Measurements from ENCODE around the gene MATN4. TPM values are rescaled to one million over a fixed set of nuclear protein-coding genes. Genes with fewer than 3 reads are reported as not detected.

MATN4 gene
- total and polyA plus RNA-seq, 9 donors = 0.21 to 1.1 (median 0.58) TPM

GRCh38 chr20:45347297-45347935 is 39.3 kb upstream of the MATN4 start:
- Histone ChIP-seq H3K9me3 (replicated peaks; ENCODE audit: control insufficient read depth, low read depth, low read length) (no peaks in the 10 kb centered on the region), H3K36me3 (ENCODE audit: control insufficient read depth, insufficient read depth, low read length) (no peaks in the 10 kb centered on the region), H3K27me3 (ENCODE audit: control insufficient read depth, insufficient read depth, low read length) (peaks cover 4% of the 10 kb centered on the region), H3K4me3 (ENCODE audit: low read length) (peak overlapping the region; percentile 61), H3K4me1 (ENCODE audit: control insufficient read depth, insufficient read depth, low read length) (peaks cover 19% of the 10 kb centered on the region), H3K27ac (ENCODE audit: low read length) (peak overlapping the region; percentile 31)
- no CpG with 5 or more reads among the region's 10 CpGs for WGBS (ENCODE audit: insufficient coverage)
- no peak for DNase-seq

GRCh38 chr20:45346851-45347250 is 38.8 kb upstream of the MATN4 start:
- no peak overlapping the region for H3K4me3 ChIP-seq (ENCODE audit: low read length)

GRCh38 chr20:45346291-45346718 is 38.2 kb upstream of the MATN4 start:
- Histone ChIP-seq H3K4me3 (ENCODE audit: low read length) (no peak overlapping the region), H3K4me1 (ENCODE audit: control insufficient read depth, insufficient read depth, low read length) (peaks cover 25% of the 10 kb centered on the region), H3K27me3 (ENCODE audit: control insufficient read depth, insufficient read depth, low read length) (peaks cover 4% of the 10 kb centered on the region), H3K9me3 (replicated peaks; ENCODE audit: control insufficient read depth, low read depth, low read length) (no peaks in the 10 kb centered on the region), H3K27ac (ENCODE audit: low read length) (no peak overlapping the region), H3K36me3 (ENCODE audit: control insufficient read depth, insufficient read depth, low read length) (no peaks in the 10 kb centered on the region)
- DNase-seq = no peak
- 83% methylated on average over 3 of the region's 3 CpGs for WGBS (ENCODE audit: insufficient coverage)

More at GRCh38 chr20:45346851-45347250, 38.8 kb upstream of the MATN4 start:
- peaks cover 24% of the 10 kb centered on the region for H3K4me1 ChIP-seq (ENCODE audit: control insufficient read depth, insufficient read depth, low read length)
- H3K36me3 ChIP-seq (ENCODE audit: control insufficient read depth, insufficient read depth, low read length) = no peaks in the 10 kb centered on the region
- H3K27ac ChIP-seq (ENCODE audit: low read length) = no peak overlapping the region
- 60% methylated on average over 3 of the region's 5 CpGs for WGBS (ENCODE audit: insufficient coverage)
- peaks cover 4% of the 10 kb centered on the region for H3K27me3 ChIP-seq (ENCODE audit: control insufficient read depth, insufficient read depth, low read length)
- H3K9me3 ChIP-seq (replicated peaks; ENCODE audit: control insufficient read depth, low read depth, low read length) = no peaks in the 10 kb centered on the region
- no peak for DNase-seq

- Histone ChIP-seq H3K4me3 (ENCODE audit: low read length) (no peak overlapping the region), H3K27me3 (ENCODE audit: control insufficient read depth, insufficient read depth, low read length) (peaks cover 4% of the 10 kb centered on the region), H3K36me3 (ENCODE audit: control insufficient read depth, insufficient read depth, low read length) (no peaks in the 10 kb centered on the region), H3K27ac (ENCODE audit: low read length) (no peak overlapping the region), H3K4me1 (ENCODE audit: control insufficient read depth, insufficient read depth, low read length) (peaks cover 25% of the 10 kb centered on the region), H3K9me3 (replicated peaks; ENCODE audit: control insufficient read depth, low read depth, low read length) (no peaks in the 10 kb centered on the region)
- WGBS (ENCODE audit: insufficient coverage) = 74% methylated on average over 3 of the region's 9 CpGs
- no peak for DNase-seq
Observed at GRCh38 chr20:45345104-45345936, 37.2 kb upstream of the MATN4 start.

GRCh38 chr20:45344168-45344860 is 36.2 kb upstream of the MATN4 start:
- Histone ChIP-seq H3K27me3 (ENCODE audit: control insufficient read depth, insufficient read depth, low read length) (peaks cover 4% of the 10 kb centered on the region), H3K4me1 (ENCODE audit: control insufficient read depth, insufficient read depth, low read length) (peaks cover 25% of the 10 kb centered on the region), H3K27ac (ENCODE audit: low read length) (no peak overlapping the region), H3K9me3 (replicated peaks; ENCODE audit: control insufficient read depth, low read depth, low read length) (no peaks in the 10 kb centered on the region), H3K36me3 (ENCODE audit: control insufficient read depth, insufficient read depth, low read length) (no peaks in the 10 kb centered on the region), H3K4me3 (ENCODE audit: low read length) (no peak overlapping the region)
- no peak for DNase-seq
- 33% methylated on average over 2 of the region's 9 CpGs for WGBS (ENCODE audit: insufficient coverage)

GRCh38 chr20:45343532-45344167 is 35.6 kb upstream of the MATN4 start:
- H3K4me3 ChIP-seq (ENCODE audit: low read length) = no peak overlapping the region
- H3K9me3 ChIP-seq (replicated peaks; ENCODE audit: control insufficient read depth, low read depth, low read length) = no peaks in the 10 kb centered on the region
- no peak for DNase-seq
- H3K27ac ChIP-seq (ENCODE audit: low read length) = no peak overlapping the region
- no peaks in the 10 kb centered on the region for H3K36me3 ChIP-seq (ENCODE audit: control insufficient read depth, insufficient read depth, low read length)
- peaks cover 4% of the 10 kb centered on the region for H3K27me3 ChIP-seq (ENCODE audit: control insufficient read depth, insufficient read depth, low read length)
- WGBS (ENCODE audit: insufficient coverage) = 40% methylated on average over 2 of the region's 6 CpGs
- H3K4me1 ChIP-seq (ENCODE audit: control insufficient read depth, insufficient read depth, low read length) = peaks cover 25% of the 10 kb centered on the region

- Histone ChIP-seq H3K27ac (ENCODE audit: low read length) (no peak overlapping the region), H3K9me3 (replicated peaks; ENCODE audit: control insufficient read depth, low read depth, low read length) (no peaks in the 10 kb centered on the region), H3K4me3 (ENCODE audit: low read length) (no peak overlapping the region), H3K4me1 (ENCODE audit: control insufficient read depth, insufficient read depth, low read length) (peaks cover 27% of the 10 kb centered on the region), H3K36me3 (ENCODE audit: control insufficient read depth, insufficient read depth, low read length) (no peaks in the 10 kb centered on the region), H3K27me3 (ENCODE audit: control insufficient read depth, insufficient read depth, low read length) (peaks cover 4% of the 10 kb centered on the region)
- no peak for DNase-seq
- WGBS (ENCODE audit: insufficient coverage) = 63% methylated on average over 3 of the region's 6 CpGs
Observed at GRCh38 chr20:45342855-45343531, 34.9 kb upstream of the MATN4 start.

- peak; percentile 61 for DNase-seq
- H3K4me1 ChIP-seq (ENCODE audit: control insufficient read depth, insufficient read depth, low read length) = peaks cover 25% of the 10 kb centered on the region
- H3K9me3 ChIP-seq (replicated peaks; ENCODE audit: control insufficient read depth, low read depth, low read length) = no peaks in the 10 kb centered on the region
- no peak overlapping the region for H3K4me3 ChIP-seq (ENCODE audit: low read length)
- no peaks in the 10 kb centered on the region for H3K36me3 ChIP-seq (ENCODE audit: control insufficient read depth, insufficient read depth, low read length)
- H3K27ac ChIP-seq (ENCODE audit: low read length) = no peak overlapping the region
- no peaks in the 10 kb centered on the region for H3K27me3 ChIP-seq (ENCODE audit: control insufficient read depth, insufficient read depth, low read length)
- 27% methylated on average over 14 of the region's 16 CpGs for WGBS (ENCODE audit: insufficient coverage)
Observed at GRCh38 chr20:45341939-45342854, 34.1 kb upstream of the MATN4 start.

- Histone ChIP-seq H3K27me3 (ENCODE audit: control insufficient read depth, insufficient read depth, low read length) (no peaks in the 10 kb centered on the region), H3K9me3 (replicated peaks; ENCODE audit: control insufficient read depth, low read depth, low read length) (no peaks in the 10 kb centered on the region), H3K27ac (ENCODE audit: low read length) (no peak overlapping the region), H3K36me3 (ENCODE audit: control insufficient read depth, insufficient read depth, low read length) (no peaks in the 10 kb centered on the region), H3K4me3 (ENCODE audit: low read length) (no peak overlapping the region), H3K4me1 (ENCODE audit: control insufficient read depth, insufficient read depth, low read length) (peaks cover 21% of the 10 kb centered on the region)
- 17% methylated on average over 1 of the region's 3 CpGs for WGBS (ENCODE audit: insufficient coverage)
- DNase-seq = no peak
Observed at GRCh38 chr20:45341579-45341938, 33.5 kb upstream of the MATN4 start.

Measured in muscle of leg (tissue), 11 donors.